DOHH2 (cell line): ENCODE results near the gene SMCHD1.

Experiments
- H3F3A ChIP-seq: fragments of 200-600 bp; sonication (generic), shearing (Covaris generic); 2 replicates; pipeline ENCODE4 v1.6.0; 2016; ENCODE audit warnings: antibody characterized with exemption, mild to moderate bottlenecking; ENCODE audit not compliant: control insufficient read depth, insufficient read depth
- H3K27ac ChIP-seq: fragments of 200-600 bp; sonication (generic); 2 replicates; pipeline ENCODE4 v1.5.1; 2014; ENCODE audit warnings: low read depth, mild to moderate bottlenecking, low read length, moderate library complexity
- H3K27me3 ChIP-seq: fragments of 200-600 bp; sonication (generic); 2 replicates; pipeline ENCODE4 v1.6.1; 2014; ENCODE audit warnings: mild to moderate bottlenecking, low read length, mixed read lengths; ENCODE audit not compliant: control insufficient read depth
- H3K36me3 ChIP-seq: fragments of 200-600 bp; sonication (generic); 2 replicates; pipeline ENCODE4 v1.6.1; 2014; ENCODE audit warnings: mild to moderate bottlenecking, low read length, moderate library complexity, mixed read lengths; ENCODE audit not compliant: control insufficient read depth
- H3K4me1 ChIP-seq: fragments of 200-600 bp; sonication (generic); 2 replicates; pipeline ENCODE4 v1.6.1; 2014; ENCODE audit warnings: mild to moderate bottlenecking, low read length, mixed read lengths; ENCODE audit not compliant: control insufficient read depth
- H3K4me2 ChIP-seq: fragments of 200-600 bp; sonication (generic); 2 replicates; pipeline ENCODE4 v1.6.0; 2014; ENCODE audit warnings: mild to moderate bottlenecking, low read length, moderate library complexity
- H3K4me3 ChIP-seq: fragments of 200-600 bp; sonication (generic); 2 replicates; pipeline ENCODE4 v1.5.1; 2014; ENCODE audit warnings: mild to moderate bottlenecking, low read length, mixed read lengths
- H3K79me2 ChIP-seq: fragments of 200-600 bp; sonication (generic); 2 replicates; pipeline ENCODE4 v1.6.1; 2014; ENCODE audit warnings: mild to moderate bottlenecking, low read length, mixed read lengths; ENCODE audit not compliant: control insufficient read depth
- H3K9me2 ChIP-seq: fragments of 200-600 bp; sonication (generic); replicated peaks from 2 replicates; pipeline ENCODE4 v1.6.1; 2014; ENCODE audit warnings: mild to moderate bottlenecking, low read length, mixed read lengths; ENCODE audit not compliant: control insufficient read depth
- H3K9me3 ChIP-seq: fragments of 200-600 bp; sonication (generic); 2 replicates; pipeline ENCODE4 v1.6.1; 2014; ENCODE audit warnings: antibody characterized with exemption, low read length, mixed read lengths; ENCODE audit not compliant: control insufficient read depth, insufficient read depth
- H4K20me1 ChIP-seq: fragments of 200-600 bp; sonication (generic); 2 replicates; pipeline ENCODE4 v1.6.0; 2014; ENCODE audit warnings: low read depth, mild to moderate bottlenecking, antibody characterized with exemption, low read length, moderate library complexity; ENCODE audit not compliant: control insufficient read depth, insufficient read depth
- CTCF ChIP-seq: fragments of 200-600 bp; sonication (generic); IDR thresholded peaks from one replicate; pipeline ENCODE4 v1.5.1; 2014; ENCODE audit warnings: antibody characterized with exemption, mild to moderate bottlenecking, low read depth, low read length; ENCODE audit not compliant: poor library complexity, severe bottlenecking
- EZH2phosphoT487 ChIP-seq: fragments of 200-600 bp; sonication (generic); IDR thresholded peaks from 2 replicates; pipeline ENCODE4 v1.6.1; 2017; ENCODE audit warnings: borderline replicate concordance, mild to moderate bottlenecking, antibody characterized with exemption, low read length, moderate library complexity, mixed read lengths

Gene SMCHD1

DNA sequence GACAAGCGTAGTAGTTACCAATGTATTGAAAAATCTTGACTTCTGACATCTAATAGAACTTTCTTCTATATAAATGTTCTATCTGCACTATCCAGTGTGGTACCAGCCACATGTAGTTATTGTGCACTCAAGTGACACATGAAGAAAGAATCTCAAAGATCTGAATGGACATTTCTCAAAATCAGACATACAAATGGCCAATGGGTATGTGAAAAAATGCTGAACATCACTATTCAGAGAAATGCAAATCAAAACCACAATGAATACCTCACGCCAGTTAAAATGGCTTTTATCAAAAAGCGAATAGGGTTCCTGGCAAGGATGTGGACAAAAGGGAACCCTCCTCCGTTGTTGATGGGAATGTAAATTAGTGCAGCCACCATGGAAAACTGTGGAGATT is 37.5 kb upstream of the SMCHD1 start:
- no peaks in the 10 kb centered on the region for H3K27me3 ChIP-seq
- 0 out of 2 replicates have a peak, but pooled peaks cover 3% of the 10 kb centered on the region for H3K4me1 ChIP-seq
- H3K9me2 ChIP-seq = no peaks in the 10 kb centered on the region
- peaks cover 38% of the 10 kb centered on the region for H3K36me3 ChIP-seq
- no peaks in the 10 kb centered on the region for H3K79me2 ChIP-seq
- no peak overlapping the region for H3K27ac ChIP-seq
- peaks cover 21% of the 10 kb centered on the region for H3F3A ChIP-seq
- H3K4me2 ChIP-seq = no peak overlapping the region
- no peak for TF ChIP-seq EZH2phosphoT487
- no peak for TF ChIP-seq CTCF
- H3K4me3 ChIP-seq = no peak overlapping the region
- H3K9me3 ChIP-seq = no peaks in the 10 kb centered on the region
- H4K20me1 ChIP-seq = no peaks in the 10 kb centered on the region

GRCh38 chr18:2625217-2625616 is 30.3 kb upstream of the SMCHD1 start:
- Histone ChIP-seq H3K4me3 (no peak overlapping the region), H4K20me1 (no peaks in the 10 kb centered on the region), H3K79me2 (no peaks in the 10 kb centered on the region), H3K9me3 (no peaks in the 10 kb centered on the region), H3F3A (peaks cover 5% of the 10 kb centered on the region; the same call in 1 of the 2 replicates), H3K27ac (no peak overlapping the region), H3K4me1 (no peaks in the 10 kb centered on the region), H3K36me3 (no peaks in the 10 kb centered on the region), H3K4me2 (no peak overlapping the region), H3K9me2 (no peaks in the 10 kb centered on the region), H3K27me3 (no peaks in the 10 kb centered on the region)
- TF ChIP-seq CTCF = no peak

DNA sequence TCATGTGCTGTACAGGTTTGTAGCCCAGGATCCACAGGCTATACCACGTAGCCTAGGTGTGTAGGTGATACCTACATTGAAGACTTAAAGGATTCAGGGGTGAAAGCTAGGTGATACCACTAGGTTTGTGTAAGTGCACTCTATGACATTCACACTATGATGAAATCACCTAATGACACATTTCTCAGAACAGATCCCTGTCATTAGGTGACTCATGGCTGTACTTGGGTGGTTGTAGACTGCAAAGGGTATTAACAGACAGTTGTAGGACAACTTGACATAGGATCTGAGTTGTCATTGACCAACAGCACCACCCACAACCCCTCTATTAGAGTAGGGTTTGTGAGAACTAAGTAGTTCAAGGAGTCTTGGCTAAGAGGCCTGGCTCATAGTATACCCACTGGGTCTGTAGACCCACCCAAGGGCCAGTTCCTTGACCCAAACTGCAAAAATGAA is 27.7 kb upstream of the SMCHD1 start:
- Histone ChIP-seq H4K20me1 (no peaks in the 10 kb centered on the region), H3K27ac (no peak overlapping the region)

More for the DNA sequence above, 27.7 kb upstream of the SMCHD1 start:
- no peaks in the 10 kb centered on the region for H3K36me3 ChIP-seq
- no peaks in the 10 kb centered on the region for H3K9me3 ChIP-seq
- no peaks in the 10 kb centered on the region for H3K4me1 ChIP-seq
- H3K79me2 ChIP-seq = no peaks in the 10 kb centered on the region
- H3K9me2 ChIP-seq = no peaks in the 10 kb centered on the region
- no peaks in the 10 kb centered on the region for H3K27me3 ChIP-seq
- no peaks in the 10 kb centered on the region for H3F3A ChIP-seq
- H3K4me2 ChIP-seq = no peak overlapping the region
- no peak for TF ChIP-seq EZH2phosphoT487
- no peak for TF ChIP-seq CTCF
- H3K4me3 ChIP-seq = no peak overlapping the region
